ENCODE results near the gene CASP12. TPM values are rescaled to one million over a fixed set of nuclear protein-coding genes. Genes with fewer than 3 reads are reported as not detected.

CASP12 gene
- total RNA-seq, 1 donor from 2014 or later: 1.4 TPM

GRCh38 chr11:104837969-104838639 lies 60.2 kb downstream of the CASP12 start:
- no peak for DNase-seq (ENCODE audit: low spot score)

GRCh38 chr11:104836691-104837090 lies 61.6 kb downstream of the CASP12 start:
- no peak for DNase-seq (ENCODE audit: low spot score)

Other genes starting within 250 kb of the CASP12 start
- gene CASP4, start 70.1 kb upstream of the CASP12 start, total RNA-seq: 70.6 TPM
- not detected for gene CASP5, start 124.7 kb upstream of the CASP12 start, total RNA-seq
- gene CASP1, start 136.7 kb upstream of the CASP12 start, total RNA-seq: 39.6 TPM
- gene CARD16, start 146.9 kb upstream of the CASP12 start, total RNA-seq: 14.3 TPM
- gene CARD18, start 241.3 kb upstream of the CASP12 start, total RNA-seq: not detected